GM23338 (cell line): ENCODE measurements around the gene LRTM1.

Source experiments
- CTCF ChIP-seq, 2 experiments: fragments of 200-600 bp in 1 of 2; sonication (generic) in 1 of 2; conservative IDR thresholded peaks; 2 replicates each; pipeline versions ENCODE4 v1.5.1 to v1.6.1; 2016 to 2017; ENCODE audit warnings: antibody characterized with exemption in 2 of 2, low read depth in 2 of 2, mild to moderate bottlenecking in 2 of 2, moderate library complexity in 1 of 2
- EZH2 ChIP-seq: fragments of 200-600 bp; sonication (generic); IDR thresholded peaks from one replicate; pipeline ENCODE4 v1.8.0; 2017; ENCODE audit warnings: antibody characterized with exemption, mild to moderate bottlenecking, low read depth; ENCODE audit not compliant: unreplicated experiment
- EZH2phosphoT487 ChIP-seq: fragments of 200-600 bp; sonication (generic); IDR thresholded peaks from one replicate; pipeline ENCODE4 v1.8.1; 2018; ENCODE audit warnings: antibody characterized with exemption; ENCODE audit not compliant: unreplicated experiment
- REST ChIP-seq: IDR thresholded peaks from one replicate; pipeline ENCODE4 v1.6.1; 2018; ENCODE audit warnings: antibody characterized with exemption; ENCODE audit not compliant: unreplicated experiment

- TF ChIP-seq REST (no peak), EZH2 (no peak), CTCF (conservative IDR thresholded peaks at IDR 0.05; ENCODE audit: low read depth in 2 of 2) (no peak), EZH2phosphoT487 (no peak)
Measured at GRCh38 chr3:54899273-54899672, 28.6 kb downstream of the LRTM1 start.
